ENCODE measurements around the gene BRCA1.

BRCA1 gene

DNA sequence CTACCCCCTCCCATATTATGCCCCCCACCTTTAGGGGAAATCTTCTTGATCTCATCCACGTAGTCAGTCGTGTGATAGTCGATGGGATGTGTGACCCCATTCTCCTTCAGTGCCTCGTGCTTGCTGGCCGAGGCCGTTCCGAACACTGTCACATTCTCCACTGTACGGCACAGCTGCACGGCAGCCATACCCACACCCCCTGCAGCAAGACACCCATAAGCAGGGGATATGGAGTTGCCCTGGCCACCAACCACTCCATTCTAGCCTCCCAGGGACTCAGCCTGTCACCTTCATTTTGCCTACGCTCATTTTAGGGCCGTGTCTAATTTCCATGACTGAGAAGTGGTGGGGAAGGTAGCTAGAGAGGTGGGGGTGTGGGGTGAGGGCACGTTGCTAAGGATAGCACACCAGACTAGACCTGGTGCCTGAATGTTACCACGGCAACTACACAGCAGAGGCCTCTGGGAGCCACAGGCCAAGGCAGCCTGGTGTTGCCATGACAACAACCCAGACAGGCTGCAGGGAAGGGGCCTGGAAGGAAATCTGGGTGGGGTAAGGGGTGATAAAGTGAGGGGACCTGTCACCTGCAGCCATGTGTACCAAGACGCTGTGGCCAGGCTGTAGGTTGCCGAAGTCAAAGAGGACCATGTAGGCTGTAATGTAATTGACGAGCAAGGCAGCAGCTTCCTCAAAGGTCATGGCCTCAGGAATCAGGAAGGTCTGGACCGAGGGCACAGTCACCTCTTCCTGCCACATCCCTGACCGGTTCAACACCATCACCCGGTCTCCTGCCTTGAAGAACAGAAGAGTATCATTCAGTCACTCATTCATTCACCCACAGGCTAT is 106.9 kb downstream of the BRCA1 start:
- peak; percentile 40 for DNase-seq (ENCODE audit: low spot score)
- TF ChIP-seq, protein P1, sequence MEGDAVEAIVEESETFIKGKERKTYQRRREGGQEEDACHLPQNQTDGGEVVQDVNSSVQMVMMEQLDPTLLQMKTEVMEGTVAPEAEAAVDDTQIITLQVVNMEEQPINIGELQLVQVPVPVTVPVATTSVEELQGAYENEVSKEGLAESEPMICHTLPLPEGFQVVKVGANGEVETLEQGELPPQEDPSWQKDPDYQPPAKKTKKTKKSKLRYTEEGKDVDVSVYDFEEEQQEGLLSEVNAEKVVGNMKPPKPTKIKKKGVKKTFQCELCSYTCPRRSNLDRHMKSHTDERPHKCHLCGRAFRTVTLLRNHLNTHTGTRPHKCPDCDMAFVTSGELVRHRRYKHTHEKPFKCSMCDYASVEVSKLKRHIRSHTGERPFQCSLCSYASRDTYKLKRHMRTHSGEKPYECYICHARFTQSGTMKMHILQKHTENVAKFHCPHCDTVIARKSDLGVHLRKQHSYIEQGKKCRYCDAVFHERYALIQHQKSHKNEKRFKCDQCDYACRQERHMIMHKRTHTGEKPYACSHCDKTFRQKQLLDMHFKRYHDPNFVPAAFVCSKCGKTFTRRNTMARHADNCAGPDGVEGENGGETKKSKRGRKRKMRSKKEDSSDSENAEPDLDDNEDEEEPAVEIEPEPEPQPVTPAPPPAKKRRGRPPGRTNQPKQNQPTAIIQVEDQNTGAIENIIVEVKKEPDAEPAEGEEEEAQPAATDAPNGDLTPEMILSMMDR (IDR thresholded peaks at IDR 0.05; ENCODE audit: borderline replicate concordance, control extremely low read depth, extremely low read depth, insufficient read depth, missing control alignments) = no peak
- in situ Hi-C loops (cut with MboI; ENCODE audit: low sequenced_read_pairs, unreplicated experiment) = no loop called here

DNA sequence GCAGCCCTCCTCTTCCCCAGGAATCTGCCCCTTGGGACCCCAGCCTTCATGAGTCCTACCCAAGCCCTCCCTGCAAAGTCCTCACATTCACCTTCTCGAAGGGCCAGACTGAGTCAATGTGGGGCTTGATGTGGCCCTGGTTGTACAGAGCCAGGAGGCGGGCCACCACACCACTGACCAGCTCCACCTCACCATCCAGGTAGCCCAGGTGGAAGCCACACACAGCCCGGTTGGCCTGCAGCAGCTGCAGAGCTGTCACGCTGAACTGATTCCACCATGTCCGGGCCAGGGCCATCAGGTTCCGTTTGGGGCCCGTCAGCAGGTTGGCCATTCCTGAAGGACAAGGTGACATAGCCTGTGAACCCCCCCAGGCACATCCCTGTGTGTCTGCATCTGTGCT is 108.9 kb downstream of the BRCA1 start:
- DNase-seq (ENCODE audit: low spot score) = no peak
- TF ChIP-seq, protein P1 (IDR thresholded peaks at IDR 0.05; ENCODE audit: borderline replicate concordance, control extremely low read depth, extremely low read depth, insufficient read depth, missing control alignments) = no peak
- in situ Hi-C loops (cut with MboI; ENCODE audit: low sequenced_read_pairs, unreplicated experiment) = no loop called here

DNA sequence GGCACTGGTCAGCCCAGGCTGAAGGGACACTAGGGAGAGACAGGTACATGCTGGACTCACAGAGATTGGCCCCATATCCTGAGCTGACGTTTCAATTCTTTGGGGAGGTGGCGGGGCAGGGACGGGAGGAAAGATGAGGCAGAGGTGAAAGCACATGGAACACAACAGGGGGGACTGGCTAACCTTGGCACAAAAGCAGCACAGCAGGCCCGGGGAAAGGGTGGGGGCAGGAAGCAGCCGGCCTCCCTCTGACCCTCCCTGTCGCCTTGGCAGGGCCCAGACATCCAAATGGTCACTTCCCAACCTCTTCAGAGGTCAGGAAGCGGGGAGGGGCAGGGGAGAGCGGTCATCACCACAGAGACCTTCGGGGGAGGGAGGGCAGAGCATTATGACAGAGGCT is 109.6 kb downstream of the BRCA1 start:
- DNase-seq (ENCODE audit: low spot score) = peak; percentile 24

DNA sequence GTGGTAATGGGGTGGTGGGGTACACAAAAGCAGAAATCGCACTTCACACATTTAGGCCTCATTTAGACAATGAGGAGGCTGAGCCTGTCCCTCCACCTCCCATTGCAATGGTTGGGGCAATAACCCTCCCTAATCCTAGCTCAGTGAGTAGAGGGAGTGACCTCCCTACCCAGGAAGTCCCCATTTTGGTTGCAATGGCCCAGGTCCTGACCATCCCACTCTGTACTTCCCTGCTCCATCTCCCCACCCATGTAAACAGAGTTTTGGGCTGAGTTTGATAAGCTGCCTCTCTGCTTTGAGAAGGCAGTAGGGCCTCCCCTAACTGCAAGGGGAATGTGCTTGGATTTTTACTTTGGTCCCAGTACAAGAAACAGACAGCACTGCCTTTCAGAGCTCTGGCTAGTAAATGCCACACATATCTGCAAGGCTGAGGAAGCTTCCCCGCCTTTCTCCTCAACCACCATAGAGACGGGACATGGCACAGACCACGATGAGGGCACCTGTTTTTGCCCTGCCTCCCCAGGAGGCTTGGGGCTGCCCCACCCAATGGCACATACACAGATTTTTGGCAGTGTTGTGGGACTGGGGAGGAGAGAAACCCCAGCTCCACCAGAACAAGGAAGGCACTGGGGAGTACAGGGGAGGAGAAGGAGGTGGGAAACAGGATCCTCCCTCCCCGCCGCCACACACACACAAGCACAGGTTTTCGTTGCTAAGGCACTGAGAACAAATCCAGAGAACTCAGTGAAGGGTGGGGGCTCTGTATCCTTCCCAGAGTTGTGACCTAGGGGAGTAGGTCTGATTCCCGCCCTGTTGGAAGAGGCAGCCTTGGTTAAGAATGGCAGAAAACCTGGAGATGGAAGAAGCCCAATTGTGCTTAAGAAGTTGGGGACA is 110.3 kb downstream of the BRCA1 start:
- DNase-seq (ENCODE audit: low spot score) = no peak
- TF ChIP-seq, protein P1 (IDR thresholded peaks at IDR 0.05; ENCODE audit: borderline replicate concordance, control extremely low read depth, extremely low read depth, insufficient read depth, missing control alignments) = no peak
- in situ Hi-C loops (cut with MboI; ENCODE audit: low sequenced_read_pairs, unreplicated experiment) = no loop called here

More for the DNA sequence above, 109.6 kb downstream of the BRCA1 start:
- in situ Hi-C loops (cut with MboI; ENCODE audit: low sequenced_read_pairs, unreplicated experiment) = no loop called here
- TF ChIP-seq, protein P1 (IDR thresholded peaks at IDR 0.05; ENCODE audit: borderline replicate concordance, control extremely low read depth, extremely low read depth, insufficient read depth, missing control alignments) = no peak

DNA sequence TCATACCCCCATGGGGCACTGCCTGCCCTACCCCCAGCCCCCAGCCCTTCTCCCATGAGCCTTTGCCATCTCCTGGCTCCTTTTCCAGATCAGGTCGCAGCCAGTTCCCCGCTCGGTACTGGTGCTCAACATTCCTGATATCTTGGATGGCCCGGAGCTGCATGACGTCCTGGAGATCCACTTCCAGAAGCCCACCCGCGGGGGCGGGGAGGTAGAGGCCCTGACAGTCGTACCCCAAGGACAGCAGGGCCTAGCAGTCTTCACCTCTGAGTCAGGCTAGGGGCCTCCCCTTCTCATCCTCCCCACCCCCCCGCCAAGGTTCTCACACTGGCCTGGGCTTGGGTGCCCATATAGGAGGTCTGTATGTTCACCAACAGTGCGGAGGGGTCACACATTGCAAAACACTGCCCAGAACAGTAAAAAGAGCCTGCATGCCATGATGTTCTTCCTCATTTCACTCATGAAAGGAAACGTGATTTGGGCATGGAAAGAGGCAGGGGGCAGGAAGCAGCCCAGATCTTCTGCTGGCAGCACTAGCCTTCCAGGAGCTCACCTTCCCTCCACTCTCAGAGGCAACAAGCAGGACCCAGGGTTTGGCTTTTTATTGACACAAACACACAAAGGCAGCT is 111.0 kb downstream of the BRCA1 start:
- TF ChIP-seq, protein P1 (IDR thresholded peaks at IDR 0.05; ENCODE audit: borderline replicate concordance, control extremely low read depth, extremely low read depth, insufficient read depth, missing control alignments) = no peak
- in situ Hi-C loops (cut with MboI; ENCODE audit: low sequenced_read_pairs, unreplicated experiment) = no loop called here
- DNase-seq (ENCODE audit: low spot score) = no peak

DNA sequence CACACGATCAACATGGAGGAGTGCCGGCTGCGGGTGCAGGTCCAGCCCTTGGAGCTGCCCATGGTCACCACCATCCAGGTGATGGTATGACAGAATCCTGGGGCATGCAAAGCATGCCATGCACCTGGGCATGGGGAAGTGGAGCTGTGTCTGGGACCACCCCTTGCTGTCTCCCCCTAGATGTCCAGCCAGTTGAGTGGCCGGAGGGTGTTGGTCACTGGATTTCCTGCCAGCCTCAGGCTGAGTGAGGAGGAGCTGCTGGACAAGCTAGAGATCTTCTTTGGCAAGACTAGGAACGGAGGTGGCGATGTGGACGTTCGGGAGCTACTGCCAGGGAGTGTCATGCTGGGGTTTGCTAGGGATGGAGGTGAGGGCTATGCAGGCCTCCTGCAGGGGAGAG is 111.9 kb downstream of the BRCA1 start:
- in situ Hi-C loops (cut with MboI; ENCODE audit: low sequenced_read_pairs, unreplicated experiment) = no loop called here
- DNase-seq (ENCODE audit: low spot score) = no peak
- TF ChIP-seq, protein P1 (IDR thresholded peaks at IDR 0.05; ENCODE audit: borderline replicate concordance, control extremely low read depth, extremely low read depth, insufficient read depth, missing control alignments) = no peak
